Measurements from ENCODE around the gene BGN. TPM values are rescaled to one million over a fixed set of nuclear protein-coding genes. Genes with fewer than 3 reads are reported as not detected.

The BGN gene
- total and polyA plus RNA-seq, 2 experiments from 2014 or later = 0.87 to 1.8 TPM

GRCh38 chrX:153473126-153473525 lies 21.7 kb upstream of the BGN start (continued):
- no peak for TF ChIP-seq NANOG (IDR thresholded peaks at IDR 0.05; ENCODE audit: borderline replicate concordance)
- TF ChIP-seq EZH2 (IDR thresholded peaks at IDR 0.05; ENCODE audit: low read depth, unreplicated experiment) = no peak
- TF ChIP-seq, protein P1, sequence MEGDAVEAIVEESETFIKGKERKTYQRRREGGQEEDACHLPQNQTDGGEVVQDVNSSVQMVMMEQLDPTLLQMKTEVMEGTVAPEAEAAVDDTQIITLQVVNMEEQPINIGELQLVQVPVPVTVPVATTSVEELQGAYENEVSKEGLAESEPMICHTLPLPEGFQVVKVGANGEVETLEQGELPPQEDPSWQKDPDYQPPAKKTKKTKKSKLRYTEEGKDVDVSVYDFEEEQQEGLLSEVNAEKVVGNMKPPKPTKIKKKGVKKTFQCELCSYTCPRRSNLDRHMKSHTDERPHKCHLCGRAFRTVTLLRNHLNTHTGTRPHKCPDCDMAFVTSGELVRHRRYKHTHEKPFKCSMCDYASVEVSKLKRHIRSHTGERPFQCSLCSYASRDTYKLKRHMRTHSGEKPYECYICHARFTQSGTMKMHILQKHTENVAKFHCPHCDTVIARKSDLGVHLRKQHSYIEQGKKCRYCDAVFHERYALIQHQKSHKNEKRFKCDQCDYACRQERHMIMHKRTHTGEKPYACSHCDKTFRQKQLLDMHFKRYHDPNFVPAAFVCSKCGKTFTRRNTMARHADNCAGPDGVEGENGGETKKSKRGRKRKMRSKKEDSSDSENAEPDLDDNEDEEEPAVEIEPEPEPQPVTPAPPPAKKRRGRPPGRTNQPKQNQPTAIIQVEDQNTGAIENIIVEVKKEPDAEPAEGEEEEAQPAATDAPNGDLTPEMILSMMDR (conservative IDR thresholded peaks at IDR 0.05; ENCODE audit: low read depth in 2 of 2) = 0 out of 4 replicates have a peak, but pooled peaks of 1 of the 2 experiments have one; percentile 3
- no peak for TF ChIP-seq ZNF114 (CRISPR knock-in tag; IDR thresholded peaks at IDR 0.05)

GRCh38 chrX:153474266-153474665 lies 20.5 kb upstream of the BGN start:
- Mint-ChIP-seq H3K27ac (no peak overlapping the region), H3K36me3 (ENCODE audit: low read depth) (no peaks in the 10 kb centered on the region), H3K4me1 (peaks cover 19% of the 10 kb centered on the region; the same call in 2 of the 3 replicates), H3K9me3 (no peaks in the 10 kb centered on the region; the same call in 2 of the 3 replicates), H3K4me3 (no peak overlapping the region), H3K27me3 (ENCODE audit: insufficient read depth, low read depth, poor library complexity) (peaks cover 25% of the 10 kb centered on the region)
- no peaks in the 10 kb centered on the region for H3F3A ChIP-seq (replicated peaks; ENCODE audit: low read depth)
- no peak overlapping the region for H3K4me3 ChIP-seq
- peaks cover 15% of the 10 kb centered on the region for H3K27me3 ChIP-seq (ENCODE audit: insufficient read depth)
- H3K4me2 ChIP-seq = no peak overlapping the region
- H2AFZ ChIP-seq = no peak overlapping the region
- H3K27ac ChIP-seq (ENCODE audit: low read depth) = no peak overlapping the region
- H3K79me2 ChIP-seq (replicated peaks; ENCODE audit: insufficient read depth) = no peaks in the 10 kb centered on the region
- H3K4me1 ChIP-seq (ENCODE audit: insufficient read depth) = no peaks in the 10 kb centered on the region; the same call in 1 of the 2 replicates
- DNase-seq (ENCODE audit: low spot score) (no peak), ATAC-seq (no peak)
- H4K20me1 ChIP-seq (replicated peaks; ENCODE audit: insufficient read depth) = no peaks in the 10 kb centered on the region
- no peaks in the 10 kb centered on the region for H3K9me2 ChIP-seq (ENCODE audit: insufficient read depth)
- H3K36me3 ChIP-seq (ENCODE audit: insufficient read depth) = no peaks in the 10 kb centered on the region
- TF ChIP-seq, protein P1 (conservative IDR thresholded peaks at IDR 0.05; ENCODE audit: low read depth in 2 of 2) = no peak
- TF ChIP-seq ZNF462 (CRISPR knock-in tag; IDR thresholded peaks at IDR 0.05) = no peak
- no peak for TF ChIP-seq STAT1 (IDR thresholded peaks at IDR 0.05; ENCODE audit: unreplicated experiment)
- TF ChIP-seq ZNF114 (CRISPR knock-in tag; IDR thresholded peaks at IDR 0.05) = no peak
- no peak for TF ChIP-seq POLR2AphosphoS5 (IDR thresholded peaks at IDR 0.05; ENCODE audit: low read depth)
- no peak for TF ChIP-seq NANOG (IDR thresholded peaks at IDR 0.05; ENCODE audit: borderline replicate concordance)
- TF ChIP-seq, protein P2, sequence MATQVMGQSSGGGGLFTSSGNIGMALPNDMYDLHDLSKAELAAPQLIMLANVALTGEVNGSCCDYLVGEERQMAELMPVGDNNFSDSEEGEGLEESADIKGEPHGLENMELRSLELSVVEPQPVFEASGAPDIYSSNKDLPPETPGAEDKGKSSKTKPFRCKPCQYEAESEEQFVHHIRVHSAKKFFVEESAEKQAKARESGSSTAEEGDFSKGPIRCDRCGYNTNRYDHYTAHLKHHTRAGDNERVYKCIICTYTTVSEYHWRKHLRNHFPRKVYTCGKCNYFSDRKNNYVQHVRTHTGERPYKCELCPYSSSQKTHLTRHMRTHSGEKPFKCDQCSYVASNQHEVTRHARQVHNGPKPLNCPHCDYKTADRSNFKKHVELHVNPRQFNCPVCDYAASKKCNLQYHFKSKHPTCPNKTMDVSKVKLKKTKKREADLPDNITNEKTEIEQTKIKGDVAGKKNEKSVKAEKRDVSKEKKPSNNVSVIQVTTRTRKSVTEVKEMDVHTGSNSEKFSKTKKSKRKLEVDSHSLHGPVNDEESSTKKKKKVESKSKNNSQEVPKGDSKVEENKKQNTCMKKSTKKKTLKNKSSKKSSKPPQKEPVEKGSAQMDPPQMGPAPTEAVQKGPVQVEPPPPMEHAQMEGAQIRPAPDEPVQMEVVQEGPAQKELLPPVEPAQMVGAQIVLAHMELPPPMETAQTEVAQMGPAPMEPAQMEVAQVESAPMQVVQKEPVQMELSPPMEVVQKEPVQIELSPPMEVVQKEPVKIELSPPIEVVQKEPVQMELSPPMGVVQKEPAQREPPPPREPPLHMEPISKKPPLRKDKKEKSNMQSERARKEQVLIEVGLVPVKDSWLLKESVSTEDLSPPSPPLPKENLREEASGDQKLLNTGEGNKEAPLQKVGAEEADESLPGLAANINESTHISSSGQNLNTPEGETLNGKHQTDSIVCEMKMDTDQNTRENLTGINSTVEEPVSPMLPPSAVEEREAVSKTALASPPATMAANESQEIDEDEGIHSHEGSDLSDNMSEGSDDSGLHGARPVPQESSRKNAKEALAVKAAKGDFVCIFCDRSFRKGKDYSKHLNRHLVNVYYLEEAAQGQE (IDR thresholded peaks at IDR 0.05; ENCODE audit: unreplicated experiment) = no peak
- no peak for TF ChIP-seq CREB1 (CRISPR knock-in tag; IDR thresholded peaks at IDR 0.05; ENCODE audit: low read depth)

All from GM23338 (cell line).